Embryonic facial prominence (tissue), 1 donor: ENCODE measurements around the gene HORMAD2.

Experiments used
- DNase-seq: peaks from one replicate; pipeline ENCODE4 v3.0.0-alpha.2; 2016; ENCODE audit errors: extremely low spot score

HORMAD2 gene

GRCh38 chr22:30161051-30161469, 80.8 kb downstream of the HORMAD2 start:
- DNase-seq, result no peak

GRCh38 chr22:30167296-30167695, 87.0 kb downstream of the HORMAD2 start:
- DNase-seq, result no peak

- no peak for DNase-seq
These were observed 87.5 kb downstream of the HORMAD2 start for GRCh38 chr22:30167734-30168133.

- no peak for DNase-seq
These were observed 88.7 kb downstream of the HORMAD2 start for GRCh38 chr22:30169002-30169401.

- no peak for DNase-seq
These were observed 89.9 kb downstream of the HORMAD2 start for GRCh38 chr22:30170129-30170528.

GRCh38 chr22:30171008-30171407, 90.7 kb downstream of the HORMAD2 start:
- no peak for DNase-seq

GRCh38 chr22:30175690-30176288, 95.5 kb downstream of the HORMAD2 start:
- DNase-seq, result no peak

- no peak for DNase-seq
These were observed 96.2 kb downstream of the HORMAD2 start for GRCh38 chr22:30176431-30176830.

GRCh38 chr22:30178181-30179126, 98.2 kb downstream of the HORMAD2 start:
- DNase-seq, result no peak

GRCh38 chr22:30180616-30181015, 100.4 kb downstream of the HORMAD2 start:
- no peak for DNase-seq

- DNase-seq, result no peak
These were observed 101.4 kb downstream of the HORMAD2 start for GRCh38 chr22:30181459-30182349.

- no peak for DNase-seq
These were observed 102.1 kb downstream of the HORMAD2 start for GRCh38 chr22:30182350-30182745.

GRCh38 chr22:30182815-30183214, 102.6 kb downstream of the HORMAD2 start:
- no peak for DNase-seq

GRCh38 chr22:30183271-30183670, 103.0 kb downstream of the HORMAD2 start:
- DNase-seq, result no peak

GRCh38 chr22:30183861-30184278, 103.6 kb downstream of the HORMAD2 start:
- DNase-seq, result no peak

GRCh38 chr22:30185129-30185528, 104.9 kb downstream of the HORMAD2 start:
- DNase-seq, result no peak

- DNase-seq, result no peak
These were observed 105.3 kb downstream of the HORMAD2 start for GRCh38 chr22:30185549-30185948.

GRCh38 chr22:30186041-30186440, 105.8 kb downstream of the HORMAD2 start:
- DNase-seq, result no peak

- no peak for DNase-seq
These were observed 106.2 kb downstream of the HORMAD2 start for GRCh38 chr22:30186510-30186909.

- DNase-seq, result no peak
These were observed 106.8 kb downstream of the HORMAD2 start for GRCh38 chr22:30187094-30187493.

- no peak for DNase-seq
These were observed 107.5 kb downstream of the HORMAD2 start for GRCh38 chr22:30187529-30188407.
